HG02678 (cell line): ENCODE data around the gene AMPD1.

Experiments used
- ATAC-seq: cut with Tn5 transposase; IDR thresholded peaks from one replicate; pipeline ENCODE4 v1.9.1; 2021; ENCODE audit warnings: mild to moderate bottlenecking, moderate library complexity; ENCODE audit not compliant: unreplicated experiment

AMPD1 gene

GRCh38 chr1:114695430-114696058, at the start of gene AMPD1:
AMPD1 (minus strand) TSS chr1:114695546; CDS start chr1:114695471, 75 bp downstream.
- ATAC-seq, result no peak

GRCh38 chr1:114741963-114742746, 46.8 kb upstream of the AMPD1 start:
- ATAC-seq, result no peak

GRCh38 chr1:114740331-114740730, 45.0 kb upstream of the AMPD1 start:
- ATAC-seq, result no peak

DNA sequence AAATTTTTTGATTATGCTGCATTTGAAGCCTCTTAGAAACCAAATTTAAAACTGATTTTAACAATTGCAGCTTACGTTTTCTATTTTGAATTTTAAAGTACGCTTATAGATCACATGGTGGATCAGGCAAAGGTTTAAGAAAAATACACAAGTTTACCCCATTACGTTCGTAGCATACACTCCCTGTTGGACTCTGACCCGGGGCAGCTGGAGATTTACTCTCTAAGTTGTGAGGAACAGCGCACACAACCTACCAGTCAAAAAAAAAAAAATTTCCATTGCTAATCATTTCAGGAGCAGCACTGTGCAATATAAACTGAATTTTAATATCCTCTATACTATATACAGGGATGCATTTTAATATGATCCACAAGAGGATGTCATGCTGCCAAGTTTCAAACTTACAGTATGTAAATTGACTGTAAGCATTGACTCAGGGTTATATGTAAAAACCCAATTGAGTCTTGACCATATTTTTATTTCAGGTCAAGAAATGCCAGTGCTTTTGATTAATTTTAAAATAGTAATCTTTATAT, 42.0 kb upstream of the AMPD1 start:
- ATAC-seq, result no peak

DNA sequence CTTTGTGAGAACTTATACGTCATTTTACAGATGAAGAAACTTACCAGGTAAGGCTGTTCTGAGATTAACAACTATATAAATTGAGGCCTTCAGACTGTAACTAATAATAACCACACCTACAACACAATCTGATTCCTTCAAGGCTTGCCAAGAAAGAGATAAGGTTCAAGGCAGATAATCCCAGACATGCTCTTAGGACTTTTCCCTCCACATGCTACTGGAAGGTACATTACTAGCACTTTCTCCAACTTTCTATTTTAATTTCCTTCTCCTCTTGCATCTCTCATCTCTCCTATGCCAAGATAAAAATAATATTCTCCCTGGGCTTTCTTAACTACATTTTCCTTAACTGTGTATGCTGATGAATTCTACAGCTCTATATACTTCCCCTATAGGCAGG, 40.1 kb upstream of the AMPD1 start:
- ATAC-seq, result no peak

- no peak for ATAC-seq
These were observed 34.4 kb upstream of the AMPD1 start for GRCh38 chr1:114729782-114730181.

- no peak for ATAC-seq
These were observed 33.2 kb upstream of the AMPD1 start for GRCh38 chr1:114728553-114728952.

DNA sequence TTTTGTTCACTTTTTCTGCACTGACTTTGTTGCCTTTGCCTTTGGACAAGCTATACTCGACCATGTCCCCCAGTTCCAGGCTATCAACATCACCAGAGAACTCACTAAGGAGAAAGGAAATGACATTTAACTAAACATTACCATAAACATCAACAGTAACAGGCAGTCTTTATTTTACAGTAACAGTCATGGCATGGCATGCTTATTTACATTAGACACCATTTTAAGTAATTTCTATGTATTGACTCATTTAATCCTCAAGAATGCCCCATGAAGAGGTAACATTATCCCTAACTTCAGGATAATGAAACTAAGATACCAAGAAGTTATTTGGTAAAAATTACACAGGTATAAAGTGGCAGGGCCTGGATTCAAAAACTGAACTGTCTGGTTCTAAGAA, 29.9 kb upstream of the AMPD1 start:
- ATAC-seq, result no peak

DNA sequence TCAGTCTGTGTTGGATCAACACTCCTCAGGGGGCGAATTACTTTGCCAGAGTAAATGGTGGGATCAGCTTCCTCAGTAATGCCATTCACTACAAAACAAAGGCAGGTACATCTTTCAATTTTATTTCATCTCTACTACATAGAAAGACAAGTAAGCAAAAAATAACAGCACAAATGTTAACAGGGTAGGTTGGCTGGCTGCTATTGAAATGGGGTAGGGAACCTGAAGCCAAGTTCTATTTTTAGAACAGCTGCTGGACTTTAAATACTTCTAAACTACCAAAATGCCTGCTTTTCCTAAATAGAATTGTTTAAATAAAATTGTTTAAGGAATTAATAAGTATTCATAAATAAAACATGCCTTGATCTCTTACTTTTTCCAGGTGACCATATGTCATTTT, 28.6 kb upstream of the AMPD1 start:
- ATAC-seq, result no peak

DNA sequence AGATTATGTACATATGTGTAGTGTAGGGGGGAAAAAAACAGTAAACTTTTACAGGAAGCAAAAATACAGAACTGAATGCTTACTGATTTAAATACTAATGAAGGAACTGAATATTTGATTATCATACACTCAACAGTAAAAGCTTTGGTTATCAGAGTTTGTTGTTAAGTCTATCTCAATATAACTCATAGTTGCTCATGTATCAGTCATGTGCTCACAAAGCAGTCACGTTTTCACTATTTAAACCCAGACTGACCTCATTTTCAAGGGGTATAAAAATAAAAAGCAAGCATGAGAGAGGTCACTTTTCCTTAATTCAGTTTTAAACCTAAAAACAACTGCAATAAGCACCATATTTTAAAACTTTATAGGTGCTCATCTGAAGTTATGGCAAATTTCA, 28.1 kb upstream of the AMPD1 start:
- no peak for ATAC-seq

GRCh38 chr1:114720492-114720891, 25.1 kb upstream of the AMPD1 start:
- no peak for ATAC-seq

DNA sequence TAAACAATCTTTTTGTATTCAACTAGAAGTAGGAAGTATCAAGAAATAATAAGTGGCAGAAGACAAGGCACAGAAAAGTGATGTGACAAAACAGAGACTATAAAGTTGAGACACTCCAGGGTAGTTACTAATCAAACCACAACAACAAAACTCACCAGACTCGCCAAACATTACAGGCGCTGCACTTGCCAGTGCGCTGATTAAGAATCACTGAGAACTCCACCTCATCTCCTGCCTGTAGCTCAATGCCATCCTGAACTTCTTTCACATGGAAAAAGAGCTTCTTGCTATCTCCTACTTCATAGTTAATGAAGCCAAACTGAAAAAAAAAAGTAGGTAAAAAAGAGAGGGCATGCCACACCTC, 24.1 kb upstream of the AMPD1 start:
- ATAC-seq, result no peak

DNA sequence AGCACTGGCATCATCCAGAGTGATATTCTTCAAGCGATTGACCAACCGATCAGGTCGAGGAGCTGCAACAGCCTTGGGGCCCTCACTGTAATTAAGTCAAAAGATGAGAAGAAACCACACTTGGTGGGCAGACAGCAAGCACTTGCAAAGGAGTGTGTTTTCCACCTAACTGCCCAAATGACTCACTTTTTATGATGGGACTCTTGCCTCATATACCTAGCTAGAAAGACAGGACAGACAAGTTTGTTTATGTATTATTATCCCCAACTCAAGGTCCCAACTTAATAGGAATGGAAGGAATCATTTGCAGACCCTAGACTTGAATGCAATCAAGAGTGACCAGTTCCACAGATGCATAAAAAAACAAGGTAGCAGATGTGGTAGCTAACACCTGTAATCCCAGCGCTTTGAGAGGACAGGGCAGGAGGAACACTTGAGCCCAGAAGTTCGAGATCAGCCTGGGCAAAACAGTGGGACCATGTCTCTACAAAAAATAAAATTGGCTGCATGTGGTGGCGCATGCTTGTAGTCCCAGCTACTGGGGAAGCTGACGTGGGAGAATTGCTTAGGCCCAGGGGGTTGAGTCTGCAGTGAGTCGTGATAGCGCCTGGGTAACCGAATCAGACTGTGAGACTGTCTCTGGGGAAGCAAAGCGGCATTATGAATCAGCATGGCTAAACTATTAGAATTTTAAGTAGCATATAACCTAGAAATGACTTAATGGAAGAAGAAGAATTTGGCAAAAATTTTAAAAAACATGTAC, 23.5 kb upstream of the AMPD1 start:
- ATAC-seq, result no peak

- ATAC-seq, result peak; percentile 96
These were observed 21.2 kb upstream of the AMPD1 start, which contains the start of gene NRAS for GRCh38 chr1:114716304-114717170. NRAS (minus strand) TSS chr1:114716771; CDS start chr1:114716160, 611 bp downstream.

DNA sequence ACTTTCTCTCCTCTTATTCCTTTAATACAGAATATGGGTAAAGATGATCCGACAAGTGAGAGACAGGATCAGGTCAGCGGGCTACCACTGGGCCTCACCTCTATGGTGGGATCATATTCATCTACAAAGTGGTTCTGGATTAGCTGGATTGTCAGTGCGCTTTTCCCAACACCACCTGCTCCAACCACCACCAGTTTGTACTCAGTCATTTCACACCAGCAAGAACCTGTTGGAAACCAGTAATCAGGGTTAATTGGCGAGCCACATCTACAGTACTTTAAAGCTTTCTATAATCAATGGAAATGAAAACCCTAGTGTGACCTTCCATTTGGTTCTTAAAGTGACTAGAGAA, 20.6 kb upstream of the AMPD1 start:
- ATAC-seq, result no peak

DNA sequence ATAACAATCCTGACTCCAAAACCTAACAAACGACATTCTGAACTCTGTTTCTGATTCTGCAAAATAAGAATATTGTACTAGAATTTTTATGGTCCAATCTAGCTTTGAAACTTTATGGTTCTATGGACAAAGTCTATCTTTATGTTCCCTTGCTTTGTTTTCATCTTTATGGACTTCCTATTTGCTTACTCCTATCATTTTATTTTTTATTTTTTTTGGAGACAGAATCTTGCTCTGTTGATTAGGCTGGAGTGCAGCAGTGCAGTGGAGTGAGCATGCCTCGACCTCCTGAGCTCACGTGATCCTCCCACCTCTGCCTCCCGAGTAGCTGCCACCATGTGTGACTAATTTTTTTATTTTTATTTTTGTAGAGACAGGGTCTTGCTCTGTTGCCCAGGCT, 17.6 kb upstream of the AMPD1 start:
- no peak for ATAC-seq

DNA sequence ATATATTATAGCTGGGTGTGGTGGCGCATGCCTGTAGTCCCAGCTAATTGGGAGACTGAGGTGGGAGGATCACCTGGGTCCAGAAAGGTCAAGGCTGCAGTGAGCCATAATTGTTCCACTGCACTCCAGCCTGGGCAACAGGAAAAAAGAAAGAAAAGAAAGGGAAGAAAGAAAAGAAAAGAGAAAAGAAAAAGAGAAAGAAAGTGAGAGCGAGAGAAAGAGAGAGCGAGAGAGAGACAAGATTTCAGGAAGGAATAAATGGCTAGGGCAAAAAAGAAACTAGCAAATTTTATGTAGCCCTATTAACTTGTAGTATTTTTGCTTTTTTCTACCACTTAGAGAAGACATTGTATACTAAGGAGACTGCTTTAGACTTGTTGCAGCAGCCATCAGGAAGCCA, 15.0 kb upstream of the AMPD1 start:
- ATAC-seq, result no peak

GRCh38 chr1:114707604-114708003, 12.3 kb upstream of the AMPD1 start:
- ATAC-seq, result no peak

- peak; percentile 64 for ATAC-seq
These were observed 7.9 kb upstream of the AMPD1 start for GRCh38 chr1:114703242-114703641.

- ATAC-seq, result peak; percentile 60
These were observed 7.4 kb upstream of the AMPD1 start for GRCh38 chr1:114702737-114703136.

- no peak for ATAC-seq
These were observed 6.6 kb upstream of the AMPD1 start for GRCh38 chr1:114701931-114702330.
